B cell (primary cell): Measurements from ENCODE around the gene TWNK. TPM values are rescaled to one million over a fixed set of nuclear protein-coding genes. Genes with fewer than 3 reads are reported as not detected.

Experiments used
- ATAC-seq: fragments of 200-7000 bp; cut with Tn5 transposase; one replicate; pipeline ENCODE4 v1.10.0; 2021; ENCODE audit warnings: low read depth, mild to moderate bottlenecking, moderate number of reproducible peaks, moderate library complexity
- CTCF ChIA-PET: fragments of 350-600 bp; sonication (Branson Sonifier 250); formaldehyde crosslinking; loops from one replicate; lab custom pipeline; 2021; ENCODE audit warnings: antibody characterized with exemption, inconsistent platforms; lab: Charles Lee
- POLR2A ChIA-PET: fragments of 350-600 bp; sonication (Branson Sonifier 250); formaldehyde crosslinking; loops from one replicate; lab custom pipeline; 2021; ENCODE audit warnings: antibody characterized with exemption; lab: Charles Lee
- DNase-seq: peaks from one replicate; pipeline ENCODE4 v3.0.0; 2013
- H2AFZ ChIP-seq: 2 replicates; pipeline ENCODE4 v1.6.1; 2012; ENCODE audit warnings: mild to moderate bottlenecking, low read depth, low read length; ENCODE audit not compliant: insufficient read depth, poor library complexity, severe bottlenecking
- H3K27ac ChIP-seq, 2 donors: 1 replicate in 1 of 2; 2 replicates in 1 of 2; pipeline ENCODE4 v1.5.1; 2012 to 2013; ENCODE audit warnings: low read length in 2 of 2, mild to moderate bottlenecking in 2 of 2, moderate library complexity in 1 of 2
- H3K27me3 ChIP-seq, 4 experiments: fragments of 200-600 bp in 1 of 4; sonication (generic) in 1 of 4; replicated peaks in 1 of 4; 1 replicate in 2 of 4; 2 replicates in 2 of 4; pipeline versions ENCODE4 v1.6.1 to v1.7.0; 2013 to 2016; ENCODE audit warnings: low read length in 3 of 4, mild to moderate bottlenecking in 2 of 4, mixed read lengths in 1 of 4, moderate library complexity in 1 of 4; ENCODE audit not compliant: insufficient read depth in 4 of 4, control insufficient read depth in 3 of 4; ENCODE audit errors: control extremely low read depth in 1 of 4
- H3K36me3 ChIP-seq, 2 experiments: replicated peaks in 1 of 2; 1 replicate in 1 of 2; 2 replicates in 1 of 2; pipeline versions ENCODE4 v1.6.1 to v1.7.1; 2013; ENCODE audit warnings: low read length in 1 of 2; ENCODE audit not compliant: insufficient read depth in 2 of 2, control insufficient read depth in 1 of 2; ENCODE audit errors: control extremely low read depth in 1 of 2, extremely low read depth in 1 of 2
- H3K4me1 ChIP-seq, 2 donors: fragments of 200-600 bp in 1 of 2; sonication (generic) in 1 of 2; 1 replicate in 1 of 2; 2 replicates in 1 of 2; pipeline versions ENCODE4 v1.5.1 to v1.6.1; 2013 to 2017; ENCODE audit warnings: low read length in 2 of 2; ENCODE audit not compliant: control insufficient read depth in 2 of 2, insufficient read depth in 2 of 2
- H3K4me2 ChIP-seq: replicated peaks from 2 replicates; pipeline ENCODE3; 2012; ENCODE audit warnings: mild to moderate bottlenecking, low read depth, low read length; ENCODE audit not compliant: poor library complexity, severe bottlenecking
- H3K4me3 ChIP-seq, 5 experiments: fragments of 200-600 bp in 1 of 5; sonication (generic) in 1 of 5; 1 replicate in 3 of 5; 2 replicates in 2 of 5; pipeline versions ENCODE4 v1.5.1 to v1.7.0; 2011 to 2016; ENCODE audit warnings: low read length in 4 of 5, mild to moderate bottlenecking in 4 of 5, low read depth in 2 of 5, control low read depth in 1 of 5, moderate library complexity in 1 of 5; ENCODE audit not compliant: insufficient read depth in 1 of 5; ENCODE audit errors: control extremely low read depth in 1 of 5, extremely low read depth in 1 of 5
- H3K79me2 ChIP-seq: fragments of 200-600 bp; sonication (generic); one replicate; pipeline ENCODE4 v1.6.0; 2016; ENCODE audit warnings: low read length; ENCODE audit not compliant: control insufficient read depth, insufficient read depth
- H3K9ac ChIP-seq: fragments of 200-600 bp; sonication (generic); 2 replicates; pipeline ENCODE4 v1.6.1; 2017; ENCODE audit warnings: mild to moderate bottlenecking, low read length, moderate library complexity
- H3K9me3 ChIP-seq, 3 donors: one replicate each; pipeline versions ENCODE4 v1.6.1 to v1.7.1; 2013; ENCODE audit warnings: low read length in 2 of 3; ENCODE audit not compliant: control insufficient read depth in 2 of 3, insufficient read depth in 1 of 3; ENCODE audit errors: control extremely low read depth in 1 of 3
- H4K20me1 ChIP-seq: 2 replicates; pipeline ENCODE4 v1.6.0; 2012; ENCODE audit warnings: mild to moderate bottlenecking, low read length; ENCODE audit not compliant: insufficient read depth, control insufficient read depth, poor library complexity, severe bottlenecking
- H3K27ac Mint-ChIP-seq: one replicate; pipeline ENCODE4 v1.8.0; 2021; ENCODE audit warnings: mixed read lengths
- H3K27me3 Mint-ChIP-seq: one replicate; pipeline ENCODE4 v1.8.0; 2021; ENCODE audit warnings: mixed read lengths
- H3K4me1 Mint-ChIP-seq: one replicate; pipeline ENCODE4 v1.8.0; 2021; ENCODE audit warnings: mixed read lengths
- H3K4me3 Mint-ChIP-seq: one replicate; pipeline ENCODE4 v1.8.0; 2021; ENCODE audit warnings: mixed read lengths
- H3K9me3 Mint-ChIP-seq: one replicate; pipeline ENCODE4 v1.8.0; 2022; ENCODE audit warnings: mixed read lengths; ENCODE audit not compliant: insufficient read depth
- EZH2 ChIP-seq: IDR thresholded peaks from 2 replicates; pipeline ENCODE4 v1.6.1; 2012; ENCODE audit warnings: borderline replicate concordance, low read depth, mild to moderate bottlenecking, moderate library complexity, low read length; ENCODE audit not compliant: insufficient read depth, poor library complexity, severe bottlenecking
- WGBS: methylation state at CpG from one replicate; pipeline ENCODE4 v1.1.5; 2013; ENCODE audit warnings: missing lambda C conversion rate; ENCODE audit not compliant: insufficient coverage; 5-methylcytosine and 5-hydroxymethylcytosine counted together
- intact Hi-C: fragments of 100-400 bp; cut with micrococcal nuclease; formaldehyde crosslinking; loops from one replicate; pipeline ENCODE4 v1.10.0; 2022
- polyA plus RNA-seq: library from polyadenylated mRNA; depleted of rRNA; stranded (reverse); fragments of >200 nt; gene quantifications from 2 replicates; pipeline ENCODE4 v1.2.3, GENCODE V29; 2012
- total RNA-seq, 2 donors: library from RNA; stranded (reverse); fragments of 120-200 nt in 1 of 2; gene quantifications; 1 replicate in 1 of 2; 2 replicates in 1 of 2; pipeline versions ENCODE4 v1.2.3 to v1.2.4, GENCODE V29; 2013 to 2022
- TF ChIP-seq, protein P1 (sequence below): fragments of 200-600 bp; IDR thresholded peaks from one replicate; pipeline ENCODE4 v1.8.0; 2022; ENCODE audit warnings: antibody characterized with exemption, mild to moderate bottlenecking

Gene TWNK
- total and polyA plus RNA-seq, 2 donors (not counting 1 experiment from before 2014, with no cell fraction given): 7.2 to 11.8 TPM

DNA sequence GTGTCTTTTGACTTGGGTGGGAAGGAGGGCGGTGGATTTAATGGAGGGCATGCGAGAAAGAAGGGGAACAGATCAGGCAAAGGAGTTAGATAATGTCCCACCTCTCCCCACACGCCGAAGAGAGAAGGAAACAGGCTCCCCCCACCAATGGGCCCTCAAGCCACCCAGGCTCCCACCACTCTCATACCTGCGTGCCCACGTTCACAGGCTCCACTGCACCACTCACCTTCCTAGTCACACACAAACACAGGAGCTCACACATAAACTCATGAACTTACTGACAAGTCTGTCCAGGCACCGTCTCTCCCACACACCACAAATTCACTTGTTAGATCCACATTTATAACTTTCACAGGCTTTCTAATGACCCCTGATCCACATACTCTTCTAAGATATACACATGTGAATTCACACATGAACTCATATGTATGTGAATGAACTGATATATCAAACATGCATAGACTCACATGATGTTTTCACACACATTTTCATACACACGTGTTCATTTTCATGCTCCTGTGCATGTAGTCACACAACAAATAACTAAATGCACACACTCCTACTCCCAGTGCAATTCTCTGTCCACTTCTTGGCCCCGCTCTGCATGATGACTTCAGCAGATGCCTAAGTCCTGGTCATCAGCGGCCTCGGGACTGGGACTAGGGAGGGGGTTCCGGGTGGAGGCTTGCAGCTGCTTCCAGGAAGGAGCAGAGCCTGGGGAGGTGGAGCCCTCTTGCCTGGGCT, 13.7 kb downstream of the TWNK start:
- H3K4me1 ChIP-seq: peaks cover 22 to 34% of the 10 kb centered on the region in 2 donors
- TF ChIP-seq EZH2: no peak
- TF ChIP-seq, protein P1, sequence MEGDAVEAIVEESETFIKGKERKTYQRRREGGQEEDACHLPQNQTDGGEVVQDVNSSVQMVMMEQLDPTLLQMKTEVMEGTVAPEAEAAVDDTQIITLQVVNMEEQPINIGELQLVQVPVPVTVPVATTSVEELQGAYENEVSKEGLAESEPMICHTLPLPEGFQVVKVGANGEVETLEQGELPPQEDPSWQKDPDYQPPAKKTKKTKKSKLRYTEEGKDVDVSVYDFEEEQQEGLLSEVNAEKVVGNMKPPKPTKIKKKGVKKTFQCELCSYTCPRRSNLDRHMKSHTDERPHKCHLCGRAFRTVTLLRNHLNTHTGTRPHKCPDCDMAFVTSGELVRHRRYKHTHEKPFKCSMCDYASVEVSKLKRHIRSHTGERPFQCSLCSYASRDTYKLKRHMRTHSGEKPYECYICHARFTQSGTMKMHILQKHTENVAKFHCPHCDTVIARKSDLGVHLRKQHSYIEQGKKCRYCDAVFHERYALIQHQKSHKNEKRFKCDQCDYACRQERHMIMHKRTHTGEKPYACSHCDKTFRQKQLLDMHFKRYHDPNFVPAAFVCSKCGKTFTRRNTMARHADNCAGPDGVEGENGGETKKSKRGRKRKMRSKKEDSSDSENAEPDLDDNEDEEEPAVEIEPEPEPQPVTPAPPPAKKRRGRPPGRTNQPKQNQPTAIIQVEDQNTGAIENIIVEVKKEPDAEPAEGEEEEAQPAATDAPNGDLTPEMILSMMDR: no peak
- Mint-ChIP-seq H3K4me3 (peak overlapping the region; percentile 79), H3K27ac (peak overlapping the region; percentile 64), H3K4me1 (peaks cover 28% of the 10 kb centered on the region), H3K9me3 (no peaks in the 10 kb centered on the region), H3K27me3 (no peaks in the 10 kb centered on the region)
- H3K79me2 ChIP-seq: no peaks in the 10 kb centered on the region
- peaks cover 0 to 12% of the 10 kb centered on the region in 2 experiments for H3K36me3 ChIP-seq
- H3K27me3 ChIP-seq: peaks cover 0 to 2% (median 0%) of the 10 kb centered on the region in 4 experiments
- ATAC-seq (no peak), DNase-seq (no peak)
- H3K4me3 ChIP-seq: no peak overlapping the region
- CTCF ChIA-PET: interaction anchor here (0.6 to 8.4 kb wide), 3 partner anchors 11 to 70 kb away, joined by 4 to 70 read pairs (median 7); no protein-coding TSS in a partner anchor
- no peak overlapping the region for H3K9ac ChIP-seq
- no peaks in the 10 kb centered on the region for H3K9me3 ChIP-seq
- 30% methylated on average over 8 of the region's 12 CpGs for WGBS
- POLR2A ChIA-PET: no interaction called here
- peaks cover 25% of the 10 kb centered on the region for H4K20me1 ChIP-seq
- peak overlapping the region; percentile 95 for H3K4me2 ChIP-seq
- intact Hi-C loops: no loop called here
- no peak overlapping the region for H3K27ac ChIP-seq
- no peak overlapping the region for H2AFZ ChIP-seq

DNA sequence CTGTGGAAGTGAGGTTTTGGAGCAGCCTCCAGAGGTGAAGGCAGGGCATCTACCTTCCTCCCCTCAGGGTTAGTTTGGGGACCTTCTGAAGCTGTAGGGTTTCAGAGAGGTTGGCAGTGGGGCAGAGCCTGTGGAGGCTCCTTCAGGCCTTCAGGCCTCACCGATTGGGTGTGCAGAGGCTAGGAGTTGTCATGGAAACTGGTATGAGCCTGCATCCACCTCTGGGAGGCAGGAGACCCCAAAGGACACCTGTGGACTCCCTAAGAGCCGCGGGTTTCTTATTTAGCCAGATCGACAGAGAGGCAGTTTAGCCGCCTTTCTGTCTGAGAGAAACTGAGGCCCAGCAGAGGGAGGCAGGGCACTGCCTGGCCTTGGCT, 14.3 kb downstream of the TWNK start:
- Mint-ChIP-seq H3K27me3 (no peaks in the 10 kb centered on the region), H3K9me3 (no peaks in the 10 kb centered on the region), H3K27ac (no peak overlapping the region), H3K4me1 (peaks cover 23% of the 10 kb centered on the region), H3K4me3 (no peak overlapping the region)
- no peak for ATAC-seq
- no peak overlapping the region for H2AFZ ChIP-seq
- ChIA-PET POLR2A (no interaction called here), CTCF (interaction anchor here (2.0 to 8.4 kb wide), 2 partner anchors 11 to 13 kb away, joined by 7 to 70 read pairs; no protein-coding TSS in a partner anchor)
- H3K9me3 ChIP-seq: no peaks in the 10 kb centered on the region
- no peak overlapping the region for H3K4me3 ChIP-seq
- no peak overlapping the region for H3K27ac ChIP-seq
- no peak for DNase-seq
- peaks cover 25% of the 10 kb centered on the region for H4K20me1 ChIP-seq
- H3K4me2 ChIP-seq: no peak overlapping the region
- peaks cover 17 to 28% of the 10 kb centered on the region in 2 donors for H3K4me1 ChIP-seq
- TF ChIP-seq, protein P1: no peak
- no peak for TF ChIP-seq EZH2
- WGBS: 80% methylated on average over 5 of the region's 5 CpGs
- H3K36me3 ChIP-seq: peaks cover 0 to 12% of the 10 kb centered on the region in 2 experiments
- intact Hi-C loops: no loop called here
- peaks cover 0 to 2% (median 0%) of the 10 kb centered on the region in 4 experiments for H3K27me3 ChIP-seq
- no peaks in the 10 kb centered on the region for H3K79me2 ChIP-seq
- no peak overlapping the region for H3K9ac ChIP-seq
